Measurements from ENCODE around the gene PMVK. TPM values are rescaled to one million over a fixed set of nuclear protein-coding genes. Genes with fewer than 3 reads are reported as not detected.
A peak's percentile ranks its signal among the peaks of the same experiment; 100 is the strongest.

The PMVK gene
- total RNA-seq, 1 experiment from 2014 or later: 24.0 TPM

- TF ChIP-seq EZH2phosphoT487 (IDR thresholded peaks at IDR 0.05; ENCODE audit: borderline replicate concordance) (no peak), YY1 (IDR thresholded peaks at IDR 0.05; ENCODE audit: extremely low read depth, insufficient replicate concordance, low read depth, low read length) (no peak), SIN3A (IDR thresholded peaks at IDR 0.05; ENCODE audit: low read depth) (no peak), REST (IDR thresholded peaks at IDR 0.05; ENCODE audit: low read depth) (no peak), POLR2A (IDR thresholded peaks at IDR 0.05; ENCODE audit: borderline replicate concordance, extremely low read depth, insufficient read depth, insufficient read length) (no peak), SRF (IDR thresholded peaks at IDR 0.05; ENCODE audit: low read depth) (no peak), ZBTB33 (IDR thresholded peaks at IDR 0.05; ENCODE audit: extremely low read depth, insufficient replicate concordance, low read length) (no peak), TCF7L2 (IDR thresholded peaks at IDR 0.05; ENCODE audit: borderline replicate concordance, extremely low read depth, insufficient read depth, insufficient read length) (no peak), ATF3 (IDR thresholded peaks at IDR 0.05) (no peak), CBX3 (IDR thresholded peaks at IDR 0.05; ENCODE audit: low read depth) (no peak), ZNF274 (IDR thresholded peaks at IDR 0.05; ENCODE audit: low read depth, low read length) (no peak)
- H3K27ac ChIP-seq (ENCODE audit: low read depth, low read length): peak overlapping the region; percentile 92
- no peak for DNase-seq (ENCODE audit: low read depth, low spot score)
- TSS peak; percentile 58 for BruUV-seq (replicated peaks)
- no peaks in the 10 kb centered on the region for H4K20me1 ChIP-seq (ENCODE audit: insufficient read depth)
- peak overlapping the region; percentile 78 for H3K9ac ChIP-seq (ENCODE audit: low read length)
- POLR2A ChIA-PET: interaction anchor here (0.5 to 2.4 kb wide), 4 partner anchors 12 to 413 kb away, joined by 3 to 38 read pairs (median 4); partner anchors contain the start of genes CKS1B, KCNN3 and SHC1
- peaks cover 23 to 55% of the 10 kb centered on the region in 2 experiments for H3K4me1 ChIP-seq (ENCODE audit: control insufficient read depth in 1 of 2, insufficient read depth in 2 of 2, low read length in 2 of 2)
- H3K9me3 ChIP-seq (ENCODE audit: control insufficient read depth in 1 of 2, insufficient read depth in 1 of 2, low read depth in 1 of 2, low read length in 2 of 2): no peaks in the 10 kb centered on the region
- H3K36me3 ChIP-seq (ENCODE audit: control insufficient read depth in 1 of 2, insufficient read depth in 2 of 2, low read length in 2 of 2): peaks cover 16 to 32% of the 10 kb centered on the region in 2 experiments; a peak in 3 of 4 replicates
- H2AFZ ChIP-seq (ENCODE audit: low read depth, low read length, poor library complexity, severe bottlenecking): no peak overlapping the region
- peak overlapping the region; percentile 64 to 80 for H3K4me3 ChIP-seq (replicated peaks in 1 of 2; ENCODE audit: low read depth in 1 of 2, low read length in 2 of 2)
- RAD21 ChIA-PET (ENCODE audit: low non-redundant PET in 1 of 2, low total read pairs in 2 of 2, uncharacterized antibody in 2 of 2, unreplicated experiment in 2 of 2): interaction anchor here (0.7 to 1.2 kb wide), 3 partner anchors 16 to 39 kb away, joined by 4 to 5 read pairs (median 5); no protein-coding TSS in a partner anchor
- H3K4me2 ChIP-seq (ENCODE audit: low read length): peak overlapping the region; percentile 82
- no peaks in the 10 kb centered on the region for H3K27me3 ChIP-seq (ENCODE audit: insufficient read depth, low read length)
- intact Hi-C loops (cut with micrococcal nuclease): loop anchor here (5.0 kb wide), 1 partner anchor 37 kb away; no protein-coding TSS in a partner anchor
- no peak for ATAC-seq
- H3K9me2 ChIP-seq (ENCODE audit: insufficient read depth): no peaks in the 10 kb centered on the region
- CTCF ChIA-PET: interaction anchor here (1.0 to 2.5 kb wide), 4 partner anchors 10 to 401 kb away, joined by 3 to 15 read pairs (median 8); partner anchors contain the start of gene SHC1
- peaks cover 19% of the 10 kb centered on the region for H3K79me2 ChIP-seq (ENCODE audit: insufficient read depth, low read length)
Measured at GRCh38 chr1:154960446-154961136, 24.1 kb upstream of the PMVK start.

Measured in HCT116 (cell line).